NB4 (cell line): ENCODE results near the gene NDUFAF2.
A peak's percentile ranks its signal among the peaks of the same experiment; 100 is the strongest.

Experiments used
- DNase-seq: peaks from one replicate; pipeline ENCODE4 v3.0.0; 2010; ENCODE audit warnings: low read depth
- H3K4me3 ChIP-seq: one replicate; pipeline ENCODE4 v1.5.1; 2011; ENCODE audit warnings: mild to moderate bottlenecking, low read depth, low read length, moderate library complexity
- CTCF ChIP-seq: IDR thresholded peaks from one replicate; pipeline ENCODE4 v1.5.1; 2012; ENCODE audit warnings: low read depth, low read length
- MAX ChIP-seq: IDR thresholded peaks from 2 replicates; pipeline ENCODE4 v1.6.1; 2011; ENCODE audit warnings: low read depth, low read length
- MYC ChIP-seq: IDR thresholded peaks from 2 replicates; pipeline ENCODE4 v1.6.1; 2011; ENCODE audit warnings: low read depth, low read length
- POLR2A ChIP-seq: IDR thresholded peaks from 2 replicates; pipeline ENCODE4 v1.6.1; 2011; ENCODE audit warnings: mild to moderate bottlenecking; ENCODE audit not compliant: insufficient read length; ENCODE audit errors: extremely low read depth

The NDUFAF2 gene

DNA sequence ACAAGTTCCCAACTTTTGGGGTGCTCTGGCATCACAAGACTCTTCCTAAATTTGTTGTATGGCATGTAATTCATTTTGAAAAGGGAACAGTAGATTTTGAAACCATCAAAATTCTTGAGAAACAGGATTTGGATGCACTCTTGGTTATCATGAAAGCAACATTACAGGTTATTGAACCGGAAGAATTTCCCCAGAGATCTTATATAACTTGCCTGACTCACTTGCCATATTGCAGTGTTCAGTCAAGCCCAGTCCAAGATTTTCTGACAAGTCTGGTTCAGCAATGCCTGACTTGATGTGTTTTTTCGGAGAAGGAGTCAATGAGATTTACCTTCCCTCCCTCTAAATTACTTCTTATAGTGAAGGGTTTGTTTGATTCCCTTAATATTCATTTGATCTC lies 185.3 kb downstream of the NDUFAF2 start:
- TF ChIP-seq MAX = no peak
- no peak for TF ChIP-seq MYC
- no peak for TF ChIP-seq POLR2A
- no peak for TF ChIP-seq CTCF
- DNase-seq = no peak
- no peak overlapping the region for H3K4me3 ChIP-seq

DNA sequence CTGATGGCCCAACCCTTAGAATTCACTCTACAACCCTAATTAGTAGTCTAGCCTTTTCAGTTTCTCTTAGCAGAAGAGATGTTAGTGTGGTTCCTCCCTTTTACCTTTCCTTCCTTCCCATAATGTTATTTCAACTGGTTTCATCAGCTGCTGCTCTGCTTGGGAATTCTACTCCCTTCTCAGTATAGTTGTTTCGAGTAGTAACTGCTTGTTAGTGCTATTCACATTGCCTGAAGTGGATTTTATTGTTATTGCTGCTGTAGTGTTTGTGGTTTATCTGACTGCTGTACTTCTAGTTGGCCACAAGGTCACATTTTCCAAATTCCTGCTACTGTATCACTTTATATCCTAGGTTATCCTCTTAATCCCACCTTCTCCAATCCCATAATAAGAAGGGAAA lies 187.6 kb downstream of the NDUFAF2 start:
- DNase-seq = no peak
- TF ChIP-seq MYC (no peak), MAX (no peak), CTCF (no peak), POLR2A (no peak)
- no peak overlapping the region for H3K4me3 ChIP-seq

DNA sequence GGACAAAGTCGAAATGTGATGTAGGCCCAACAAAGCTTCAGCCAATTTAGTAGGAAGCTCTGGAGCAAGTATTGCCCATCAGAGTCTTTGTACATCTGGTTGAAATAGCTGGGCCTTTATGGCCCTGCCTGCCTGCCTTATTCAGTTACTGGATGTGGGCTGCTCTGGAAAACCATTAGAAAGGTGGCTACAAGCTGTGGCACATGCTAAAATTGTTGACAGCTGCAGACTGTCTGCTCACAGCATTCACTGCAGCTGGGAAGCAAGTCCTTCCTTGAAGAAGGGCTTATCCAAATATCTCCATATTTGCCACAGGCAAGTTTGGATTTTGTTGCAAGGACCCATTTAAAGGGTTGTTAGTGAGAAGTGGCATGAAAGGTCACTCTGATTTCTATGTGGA lies 192.8 kb downstream of the NDUFAF2 start:
- no peak for TF ChIP-seq MYC
- TF ChIP-seq MAX = no peak
- no peak for TF ChIP-seq CTCF
- no peak for TF ChIP-seq POLR2A
- H3K4me3 ChIP-seq = no peak overlapping the region
- no peak for DNase-seq

- TF ChIP-seq POLR2A (no peak), MYC (no peak), CTCF (no peak), MAX (no peak)
- H3K4me3 ChIP-seq = no peak overlapping the region
- peak; percentile 4 for DNase-seq
Observed at GRCh38 chr5:61139094-61139873, 194.3 kb downstream of the NDUFAF2 start.

DNA sequence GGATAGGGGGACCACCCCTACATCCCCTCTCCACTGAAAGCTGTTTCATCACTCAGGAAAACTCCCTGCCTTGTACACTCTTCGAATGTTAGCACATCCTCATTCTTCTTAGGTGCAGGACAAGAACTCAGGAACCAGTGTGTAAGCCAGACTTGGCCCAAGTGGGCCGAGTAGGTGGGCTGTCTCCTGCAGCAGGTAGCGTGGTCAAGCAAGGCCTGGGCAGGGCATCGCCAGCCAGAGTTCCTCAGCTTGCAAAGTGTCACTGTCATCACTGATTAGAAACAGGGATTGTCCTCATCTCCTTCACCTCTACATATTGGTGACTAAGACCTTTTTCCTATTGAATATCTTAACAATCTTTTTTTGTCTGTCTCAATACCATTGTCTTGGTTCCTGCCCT lies 194.9 kb downstream of the NDUFAF2 start:
- DNase-seq = no peak
- TF ChIP-seq MAX (no peak), MYC (no peak), POLR2A (no peak), CTCF (no peak)
- H3K4me3 ChIP-seq = no peak overlapping the region
